MCF 10A (cell line): Measurements from ENCODE around the gene HOXD10. TPM values are rescaled to one million over a fixed set of nuclear protein-coding genes. Genes with fewer than 3 reads are reported as not detected.

Source experiments
- BruUV-seq: library from RNA; stranded (reverse); fragments of 400-500 nt; replicated peaks from 2 replicates; lab custom pipeline; 2021; lab: Mats Ljungman, UMichigan
- CTCF ChIA-PET: fragments of 300-600 bp; sonication (Branson Sonifier 250); formaldehyde crosslinking; extraction: SDS; loops from one replicate; lab custom pipeline; 2021; ENCODE audit warnings: antibody characterized with exemption, inconsistent platforms; lab: Yijun Ruan, JAX
- POLR2A ChIA-PET: fragments of 300-600, 350-650 bp; sonication (Branson Sonifier 250); formaldehyde crosslinking; extraction: SDS; loops from one replicate; lab custom pipeline; 2020; ENCODE audit warnings: antibody characterized with exemption, inconsistent platforms; lab: Yijun Ruan, JAX
- DNase-seq: peaks from one replicate; pipeline ENCODE4 v3.0.0-alpha.2; 2018; ENCODE audit not compliant: unreplicated experiment
- H3K27ac Mint-ChIP-seq: one replicate; pipeline ENCODE4 v1.8.0; 2022; ENCODE audit warnings: mild to moderate bottlenecking, low read depth, mixed read lengths; ENCODE audit not compliant: unreplicated experiment
- H3K27me3 Mint-ChIP-seq: one replicate; pipeline ENCODE4 v1.8.0; 2022; ENCODE audit warnings: mixed read lengths; ENCODE audit not compliant: insufficient read depth, unreplicated experiment
- H3K36me3 Mint-ChIP-seq: one replicate; pipeline ENCODE4 v1.8.0; 2022; ENCODE audit warnings: mild to moderate bottlenecking, moderate library complexity, mixed read lengths; ENCODE audit not compliant: insufficient read depth, unreplicated experiment
- H3K4me1 Mint-ChIP-seq: one replicate; pipeline ENCODE4 v1.8.0; 2022; ENCODE audit warnings: mixed read lengths; ENCODE audit not compliant: insufficient read depth, unreplicated experiment
- H3K4me3 Mint-ChIP-seq: one replicate; pipeline ENCODE4 v1.8.0; 2022; ENCODE audit warnings: mild to moderate bottlenecking, moderate library complexity, mixed read lengths; ENCODE audit not compliant: unreplicated experiment
- H3K9me3 Mint-ChIP-seq: one replicate; pipeline ENCODE4 v1.8.0; 2022; ENCODE audit warnings: mixed read lengths; ENCODE audit not compliant: unreplicated experiment
- CTCF ChIP-seq: fragments of 200-600 bp; IDR thresholded peaks from one replicate; pipeline ENCODE4 v1.8.0; 2022; ENCODE audit warnings: antibody characterized with exemption, mild to moderate bottlenecking; ENCODE audit not compliant: unreplicated experiment
- intact Hi-C: fragments of 100-400 bp; cut with micrococcal nuclease; formaldehyde crosslinking; loops from 2 replicates; pipeline ENCODE4 v1.14.1; 2022
- microRNA-seq: library from miRNA; unstranded; fragments of <30 nt; microRNA quantifications from one replicate; pipeline ENCODE4 v1.2.0, GENCODE V29; 2022
- total RNA-seq: library from RNA; stranded (reverse); gene quantifications from 2 replicates; pipeline ENCODE4 v1.2.3, GENCODE V29; 2022

The HOXD10 gene
- total RNA-seq, 1 experiment from 2014 or later = not detected

GRCh38 chr2:176165370-176166050 lies 48.9 kb downstream of the HOXD10 start:
- Mint-ChIP-seq H3K27me3 (no peaks in the 10 kb centered on the region), H3K4me3 (no peak overlapping the region), H3K4me1 (no peaks in the 10 kb centered on the region), H3K9me3 (peaks cover 8% of the 10 kb centered on the region), H3K27ac (no peak overlapping the region), H3K36me3 (no peaks in the 10 kb centered on the region)
- TF ChIP-seq CTCF = no peak
- DNase-seq = no peak
- intact Hi-C loops = no loop called here
- no TSS peak for BruUV-seq
- ChIA-PET POLR2A (interaction anchor here (0.7 to 0.9 kb wide), 2 partner anchors 22 to 296 kb away, joined by 3 to 5 read pairs; no protein-coding TSS in a partner anchor), CTCF (interaction anchor here (0.6 kb wide), 1 partner anchor 27 kb away, joined by 3 read pairs; no protein-coding TSS in a partner anchor)

GRCh38 chr2:176166272-176166671 lies 49.7 kb downstream of the HOXD10 start:
- no peak for DNase-seq
- ChIA-PET POLR2A (interaction anchor here (0.6 to 0.9 kb wide), 2 partner anchors 8 to 23 kb away, joined by 3 read pairs; no protein-coding TSS in a partner anchor), CTCF (interaction anchor here (0.9 kb wide), 1 partner anchor 25 kb away, joined by 3 read pairs; no protein-coding TSS in a partner anchor)
- Mint-ChIP-seq H3K27ac (no peak overlapping the region), H3K9me3 (peaks cover 8% of the 10 kb centered on the region), H3K27me3 (no peaks in the 10 kb centered on the region), H3K36me3 (no peaks in the 10 kb centered on the region), H3K4me1 (no peaks in the 10 kb centered on the region), H3K4me3 (no peak overlapping the region)
- intact Hi-C loops = no loop called here
- no peak for TF ChIP-seq CTCF
- no TSS peak for BruUV-seq

- ChIA-PET CTCF (interaction anchor here (0.6 to 1.2 kb wide), 4 partner anchors 17 to 534 kb away, joined by 3 read pairs; no protein-coding TSS in a partner anchor), POLR2A (interaction anchor here (0.7 to 0.8 kb wide), 2 partner anchors 29 to 370 kb away, joined by 3 to 4 read pairs; no protein-coding TSS in a partner anchor)
- intact Hi-C loops = no loop called here
- Mint-ChIP-seq H3K27ac (no peak overlapping the region), H3K4me1 (no peaks in the 10 kb centered on the region), H3K4me3 (no peak overlapping the region), H3K36me3 (no peaks in the 10 kb centered on the region), H3K9me3 (peaks cover 8% of the 10 kb centered on the region), H3K27me3 (no peaks in the 10 kb centered on the region)
- TF ChIP-seq CTCF = no peak
- DNase-seq = no peak
- no TSS peak for BruUV-seq
Observed at GRCh38 chr2:176167398-176167797, 50.8 kb downstream of the HOXD10 start.

- BruUV-seq = no TSS peak
- CTCF ChIA-PET = interaction anchor here (0.8 to 1.2 kb wide), 3 partner anchors 28 to 483 kb away, joined by 4 to 6 read pairs (median 6); no protein-coding TSS in a partner anchor
Observed at GRCh38 chr2:176169181-176169580, 52.6 kb downstream of the HOXD10 start.

More at GRCh38 chr2:176169181-176169580, 52.6 kb downstream of the HOXD10 start:
- Mint-ChIP-seq H3K27ac (no peak overlapping the region), H3K9me3 (peaks cover 3% of the 10 kb centered on the region), H3K36me3 (no peaks in the 10 kb centered on the region), H3K4me1 (no peaks in the 10 kb centered on the region), H3K4me3 (no peak overlapping the region), H3K27me3 (no peaks in the 10 kb centered on the region)
- POLR2A ChIA-PET = no interaction called here
- no peak for DNase-seq
- no peak for TF ChIP-seq CTCF
- intact Hi-C loops = no loop called here

Small RNA genes lying within 50 kb of the gene (microRNA-seq; reads per million reads assigned to microRNA genes)
- 68.7 reads per million, percentile 69 among the genes with 10 or more reads in this experiment for gene MIR10B

Other genes starting within 250 kb of the HOXD10 start
- 21.8 and 23.3 TPM in 2 replicates for gene LNPK, start 114.5 kb upstream of the HOXD10 start, total RNA-seq
- not detected in 2 replicates for gene EVX2, start 32.8 kb upstream of the HOXD10 start, total RNA-seq
- gene HOXD13, start 24.1 kb upstream of the HOXD10 start, total RNA-seq = not detected in 2 replicates
- not detected in 2 replicates for gene HOXD12, start 17.0 kb upstream of the HOXD10 start, total RNA-seq
- not detected in 2 replicates for gene HOXD11, start 9.5 kb upstream of the HOXD10 start, total RNA-seq
- gene HOXD9, start 5.9 kb downstream of the HOXD10 start, total RNA-seq = not detected in 2 replicates
- gene HOXD8, start 12.9 kb downstream of the HOXD10 start, total RNA-seq = not detected in 2 replicates
- not detected in 2 replicates for gene HOXD4, start 34.8 kb downstream of the HOXD10 start, total RNA-seq
- not detected in 2 replicates for gene HOXD3, start 40.5 kb downstream of the HOXD10 start, total RNA-seq
- not detected in 2 replicates for gene HOXD1, start 71.9 kb downstream of the HOXD10 start, total RNA-seq
- gene MTX2, start 152.7 kb downstream of the HOXD10 start, total RNA-seq = 38.0 and 40.9 TPM in 2 replicates